Breast epithelium (tissue), 3 donors: ENCODE data around the gene C7orf57.

Experiments
- CTCF ChIP-seq, 3 donors: fragments of 450-650 bp; IDR thresholded peaks; one replicate each; pipeline ENCODE4 v1.5.1; 2016 to 2017; ENCODE audit warnings: antibody characterized with exemption in 3 of 3, mild to moderate bottlenecking in 3 of 3, moderate library complexity in 3 of 3
- POLR2AphosphoS5 ChIP-seq, 3 donors: sonication (generic); formaldehyde crosslinking; IDR thresholded peaks; one replicate each; pipeline ENCODE4 v1.6.1; 2017; ENCODE audit warnings: antibody characterized with exemption in 3 of 3

GRCh38 chr7:48105045-48105444 lies 69.7 kb downstream of the C7orf57 start:
- TF ChIP-seq CTCF (IDR thresholded peaks at IDR 0.05) (no peak), POLR2AphosphoS5 (IDR thresholded peaks at IDR 0.05) (no peak)
